T-helper 2 cell treated with Interferon-gamma antibody and Interleukin-4, amounts not matched to agents 5 μg/mL and 100 μg/mL, for 36 hours (primary cell): Measurements from ENCODE around the gene METRNL.
"Not testable (repeated sequence)": the region's sequence is repeated elsewhere in the genome, so short reads cannot be mapped to it uniquely, and the experiment has no call there.

ENCODE experiments used
- DNase-seq: peaks from one replicate; pipeline ENCODE4 v3.0.0; 2021; ENCODE audit warnings: low spot score
- H3K27ac Mint-ChIP-seq: one replicate; pipeline ENCODE4 v1.8.0; 2021; ENCODE audit warnings: mild to moderate bottlenecking, mixed read lengths
- H3K27me3 Mint-ChIP-seq: one replicate; pipeline ENCODE4 v1.8.0; 2021; ENCODE audit warnings: low read depth, mixed read lengths
- H3K36me3 Mint-ChIP-seq: one replicate; pipeline ENCODE4 v1.8.0; 2021; ENCODE audit warnings: low read depth, mixed read lengths
- H3K4me1 Mint-ChIP-seq: one replicate; pipeline ENCODE4 v1.8.0; 2021; ENCODE audit warnings: low read depth, mixed read lengths
- H3K4me3 Mint-ChIP-seq: one replicate; pipeline ENCODE4 v1.8.0; 2022; ENCODE audit warnings: mild to moderate bottlenecking, moderate library complexity, mixed read lengths
- H3K9me3 Mint-ChIP-seq: one replicate; pipeline ENCODE4 v1.8.0; 2021; ENCODE audit warnings: mixed read lengths

Gene METRNL

GRCh38 chr17:83079352-83079747 is at the start of gene METRNL:
Gene METRNL (plus strand): TSS chr17:83079609. CDS start chr17:83079816, 207 bp downstream.
- H3K4me1 Mint-ChIP-seq = peaks cover 28% of the 10 kb centered on the region
- DNase-seq = peak; percentile 67
- no peak within 1 kb of the TSS for H3K27ac Mint-ChIP-seq
- H3K36me3 Mint-ChIP-seq = no peaks in the 10 kb centered on the region
- H3K27me3 Mint-ChIP-seq = peaks cover 28% of the 10 kb centered on the region
- peak within 1 kb of the TSS; percentile 57 for H3K4me3 Mint-ChIP-seq
- no peaks in the 10 kb centered on the region for H3K9me3 Mint-ChIP-seq

- H3K4me3 Mint-ChIP-seq = no peak overlapping the region
- DNase-seq = no peak
- H3K36me3 Mint-ChIP-seq = peaks cover 20% of the 10 kb centered on the region
- peaks cover 8% of the 10 kb centered on the region for H3K4me1 Mint-ChIP-seq
- no peaks in the 10 kb centered on the region for H3K9me3 Mint-ChIP-seq
- no peak overlapping the region for H3K27ac Mint-ChIP-seq
- H3K27me3 Mint-ChIP-seq = peaks cover 3% of the 10 kb centered on the region
These were observed 49.0 kb upstream of the METRNL start for GRCh38 chr17:83030432-83030831.

GRCh38 chr17:83031321-83031945 is 48.0 kb upstream of the METRNL start:
- Mint-ChIP-seq H3K9me3 (no peaks in the 10 kb centered on the region), H3K4me3 (no peak overlapping the region), H3K4me1 (no peaks in the 10 kb centered on the region), H3K36me3 (peaks cover 25% of the 10 kb centered on the region), H3K27me3 (no peaks in the 10 kb centered on the region), H3K27ac (no peak overlapping the region)
- DNase-seq = no peak

- not testable (repeated sequence) for H3K27me3 Mint-ChIP-seq, H3K27ac Mint-ChIP-seq, H3K9me3 Mint-ChIP-seq, H3K4me3 Mint-ChIP-seq, DNase-seq, H3K4me1 Mint-ChIP-seq
- H3K36me3 Mint-ChIP-seq = peaks cover 25% of the 10 kb centered on the region
These were observed 47.4 kb upstream of the METRNL start for GRCh38 chr17:83031946-83032451.

GRCh38 chr17:83032781-83033180 is 46.6 kb upstream of the METRNL start:
- Mint-ChIP-seq H3K27me3 (no peaks in the 10 kb centered on the region), H3K36me3 (peaks cover 25% of the 10 kb centered on the region), H3K9me3 (no peaks in the 10 kb centered on the region), H3K4me3 (no peak overlapping the region), H3K4me1 (no peaks in the 10 kb centered on the region), H3K27ac (no peak overlapping the region)
- DNase-seq = no peak

- H3K27me3 Mint-ChIP-seq = no peaks in the 10 kb centered on the region
- H3K4me3 Mint-ChIP-seq = no peak overlapping the region
- no peak for DNase-seq
- peaks cover 26% of the 10 kb centered on the region for H3K36me3 Mint-ChIP-seq
- no peaks in the 10 kb centered on the region for H3K9me3 Mint-ChIP-seq
- H3K27ac Mint-ChIP-seq = no peak overlapping the region
- no peaks in the 10 kb centered on the region for H3K4me1 Mint-ChIP-seq
These were observed 44.9 kb upstream of the METRNL start for GRCh38 chr17:83034525-83034924.

DNA sequence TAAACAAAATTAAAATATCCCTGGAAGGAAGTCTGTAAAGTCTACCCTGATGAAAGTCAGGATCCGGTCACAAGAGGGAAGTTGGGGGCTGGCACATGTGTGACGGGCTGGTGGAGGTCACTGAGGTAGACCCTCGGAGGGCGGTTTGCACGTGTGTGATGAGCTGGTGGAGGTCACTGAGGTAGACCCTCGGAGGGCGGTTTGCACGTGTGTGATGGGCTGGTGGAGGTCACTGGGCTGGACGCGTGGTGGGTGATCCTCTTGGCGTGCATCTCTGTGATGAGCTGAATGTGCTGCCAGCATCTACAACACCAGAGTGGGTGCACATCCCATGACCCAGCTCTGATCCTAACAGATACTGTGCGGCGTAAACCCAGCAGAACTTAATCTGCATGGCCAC is 43.7 kb upstream of the METRNL start:
- no peak for DNase-seq
- Mint-ChIP-seq H3K27me3 (no peaks in the 10 kb centered on the region), H3K4me3 (no peak overlapping the region), H3K9me3 (peaks cover 5% of the 10 kb centered on the region), H3K4me1 (no peaks in the 10 kb centered on the region), H3K27ac (no peak overlapping the region), H3K36me3 (peaks cover 34% of the 10 kb centered on the region)

DNA sequence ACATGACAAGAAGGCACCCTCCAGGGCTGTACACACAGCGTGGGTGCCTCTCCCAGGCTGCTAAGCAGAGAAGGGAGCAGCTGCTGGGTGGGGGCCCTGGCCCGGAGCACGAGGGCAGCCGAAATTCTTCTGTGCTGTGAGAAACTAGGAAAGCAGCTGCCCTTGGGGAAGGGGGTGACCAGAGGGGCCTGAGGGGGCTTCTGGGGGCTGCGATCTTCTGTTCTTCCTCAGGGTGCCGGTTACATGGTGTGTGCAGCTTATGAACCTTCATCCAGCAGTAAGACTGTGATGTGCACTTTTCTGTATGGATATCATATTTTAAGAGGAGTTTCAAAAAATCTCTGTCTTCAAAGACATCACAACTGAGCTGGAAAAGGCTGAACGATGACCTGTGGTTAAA is 43.2 kb upstream of the METRNL start:
- DNase-seq = no peak
- H3K9me3 Mint-ChIP-seq = peaks cover 9% of the 10 kb centered on the region
- H3K4me1 Mint-ChIP-seq = no peaks in the 10 kb centered on the region
- H3K4me3 Mint-ChIP-seq = no peak overlapping the region
- no peak overlapping the region for H3K27ac Mint-ChIP-seq
- H3K27me3 Mint-ChIP-seq = no peaks in the 10 kb centered on the region
- peaks cover 37% of the 10 kb centered on the region for H3K36me3 Mint-ChIP-seq

DNA sequence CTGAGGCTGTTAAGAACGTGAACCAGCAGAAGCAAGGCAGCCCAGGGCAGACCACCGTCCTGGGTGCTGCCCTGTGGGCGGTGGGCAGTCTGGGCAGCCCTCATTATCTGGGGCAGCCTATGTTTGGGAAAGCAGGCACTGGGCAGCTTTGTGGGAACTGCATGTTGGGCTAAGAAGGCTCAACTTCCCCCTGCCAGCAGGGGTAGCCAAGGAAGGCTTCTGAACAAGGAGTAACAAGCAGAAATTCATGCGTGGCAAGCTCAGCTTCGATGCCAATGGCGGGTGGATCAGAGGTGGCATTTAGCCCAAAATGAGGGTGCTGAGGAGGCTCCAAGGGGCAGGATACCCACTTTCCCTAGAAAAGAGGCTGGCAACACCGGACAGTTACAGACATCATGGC is 42.7 kb upstream of the METRNL start:
- no peak for DNase-seq
- H3K27ac Mint-ChIP-seq = no peak overlapping the region
- H3K9me3 Mint-ChIP-seq = peaks cover 13% of the 10 kb centered on the region
- no peaks in the 10 kb centered on the region for H3K27me3 Mint-ChIP-seq
- H3K36me3 Mint-ChIP-seq = peaks cover 42% of the 10 kb centered on the region
- H3K4me3 Mint-ChIP-seq = no peak overlapping the region
- H3K4me1 Mint-ChIP-seq = no peaks in the 10 kb centered on the region

GRCh38 chr17:83037084-83037873 is 42.1 kb upstream of the METRNL start:
- H3K27ac Mint-ChIP-seq = no peak overlapping the region
- peaks cover 20% of the 10 kb centered on the region for H3K9me3 Mint-ChIP-seq
- no peak for DNase-seq
- peaks cover 46% of the 10 kb centered on the region for H3K36me3 Mint-ChIP-seq
- no peak overlapping the region for H3K4me3 Mint-ChIP-seq
- no peaks in the 10 kb centered on the region for H3K27me3 Mint-ChIP-seq
- H3K4me1 Mint-ChIP-seq = no peaks in the 10 kb centered on the region

- Mint-ChIP-seq H3K27me3 (no peaks in the 10 kb centered on the region), H3K27ac (no peak overlapping the region), H3K4me1 (no peaks in the 10 kb centered on the region), H3K4me3 (no peak overlapping the region), H3K9me3 (peaks cover 25% of the 10 kb centered on the region), H3K36me3 (peaks cover 48% of the 10 kb centered on the region)
- no peak for DNase-seq
These were observed 41.6 kb upstream of the METRNL start for GRCh38 chr17:83037874-83038165.

DNA sequence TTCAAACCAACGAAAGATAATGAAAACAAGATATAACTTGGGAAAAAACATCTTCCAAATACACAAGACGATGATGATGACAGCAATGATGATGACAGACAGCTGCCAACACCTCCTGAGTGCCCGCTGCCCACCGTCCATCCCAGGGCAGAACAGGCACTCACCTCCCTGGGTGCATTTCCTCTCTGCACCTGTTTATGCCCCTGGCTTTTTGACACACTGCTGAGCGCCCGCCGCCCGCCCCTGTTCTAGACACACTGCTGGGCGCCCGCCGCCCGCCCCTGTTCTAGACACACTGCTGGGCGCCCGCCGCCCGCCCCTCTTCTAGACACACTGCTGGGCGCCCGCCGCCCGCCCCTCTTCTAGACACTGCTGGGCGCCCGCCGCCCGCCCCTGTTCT is 40.4 kb upstream of the METRNL start:
- not testable (repeated sequence) for DNase-seq, H3K27ac Mint-ChIP-seq
- H3K36me3 Mint-ChIP-seq = peaks cover 55% of the 10 kb centered on the region

GRCh38 chr17:83041305-83041704 is 38.1 kb upstream of the METRNL start:
- H3K4me1 Mint-ChIP-seq = peaks cover 4% of the 10 kb centered on the region
- no peak overlapping the region for H3K4me3 Mint-ChIP-seq
- H3K9me3 Mint-ChIP-seq = peaks cover 42% of the 10 kb centered on the region
- no peak for DNase-seq
- no peak overlapping the region for H3K27ac Mint-ChIP-seq
- H3K36me3 Mint-ChIP-seq = peaks cover 49% of the 10 kb centered on the region
- no peaks in the 10 kb centered on the region for H3K27me3 Mint-ChIP-seq

More for the DNA sequence above, 40.4 kb upstream of the METRNL start:
- not testable (repeated sequence) for H3K27me3 Mint-ChIP-seq, H3K4me3 Mint-ChIP-seq, H3K4me1 Mint-ChIP-seq
- peaks cover 37% of the 10 kb centered on the region for H3K9me3 Mint-ChIP-seq

- DNase-seq = no peak
- no peak overlapping the region for H3K27ac Mint-ChIP-seq
- no peak overlapping the region for H3K4me3 Mint-ChIP-seq
- H3K9me3 Mint-ChIP-seq = peaks cover 48% of the 10 kb centered on the region
- no peaks in the 10 kb centered on the region for H3K27me3 Mint-ChIP-seq
- peaks cover 8% of the 10 kb centered on the region for H3K4me1 Mint-ChIP-seq
- H3K36me3 Mint-ChIP-seq = peaks cover 57% of the 10 kb centered on the region
These were observed 36.8 kb upstream of the METRNL start for GRCh38 chr17:83042522-83043158.
